ENCODE results near the gene TMEM170B.

TMEM170B gene

GRCh38 chr6:11563793-11564192, 26.2 kb downstream of the TMEM170B start:
- Histone ChIP-seq H3K9me3 (ENCODE audit: control insufficient read depth, insufficient read depth, low read length) (no peaks in the 10 kb centered on the region), H3K36me3 (ENCODE audit: control insufficient read depth, low read length) (peaks cover 12% of the 10 kb centered on the region), H3K9me2 (replicated peaks; ENCODE audit: control insufficient read depth, low read length) (no peaks in the 10 kb centered on the region), H3K79me2 (ENCODE audit: control insufficient read depth, low read length) (peaks cover 3% of the 10 kb centered on the region; the same call in 1 of the 2 replicates), H3F3A (ENCODE audit: control insufficient read depth, insufficient read depth) (no peaks in the 10 kb centered on the region), H3K27me3 (ENCODE audit: control insufficient read depth, low read length) (no peaks in the 10 kb centered on the region), H4K20me1 (ENCODE audit: control insufficient read depth, insufficient read depth, low read depth, low read length) (no peaks in the 10 kb centered on the region), H3K27ac (ENCODE audit: low read depth, low read length) (no peak overlapping the region), H3K4me2 (ENCODE audit: low read length) (no peak overlapping the region), H3K4me3 (ENCODE audit: low read length) (no peak overlapping the region), H3K4me1 (ENCODE audit: control insufficient read depth, low read length) (peaks cover 9% of the 10 kb centered on the region)
- TF ChIP-seq CTCF (IDR thresholded peaks at IDR 0.05; ENCODE audit: low read depth, low read length, poor library complexity, severe bottlenecking): no peak
- no peak for TF ChIP-seq EZH2phosphoT487 (IDR thresholded peaks at IDR 0.05; ENCODE audit: borderline replicate concordance, low read length)

- TF ChIP-seq EZH2phosphoT487 (IDR thresholded peaks at IDR 0.05; ENCODE audit: borderline replicate concordance, low read length) (no peak), CTCF (IDR thresholded peaks at IDR 0.05; ENCODE audit: low read depth, low read length, poor library complexity, severe bottlenecking) (no peak)
- no peaks in the 10 kb centered on the region for H3K9me2 ChIP-seq (replicated peaks; ENCODE audit: control insufficient read depth, low read length)
- H3K27ac ChIP-seq (ENCODE audit: low read depth, low read length): no peak overlapping the region
- no peaks in the 10 kb centered on the region; the same call in 1 of the 2 replicates for H3K79me2 ChIP-seq (ENCODE audit: control insufficient read depth, low read length)
- no peaks in the 10 kb centered on the region; the same call in 1 of the 2 replicates for H3F3A ChIP-seq (ENCODE audit: control insufficient read depth, insufficient read depth)
- H3K27me3 ChIP-seq (ENCODE audit: control insufficient read depth, low read length): no peaks in the 10 kb centered on the region
- no peak overlapping the region for H3K4me2 ChIP-seq (ENCODE audit: low read length)
- no peak overlapping the region for H3K4me3 ChIP-seq (ENCODE audit: low read length)
- H3K9me3 ChIP-seq (ENCODE audit: control insufficient read depth, insufficient read depth, low read length): no peaks in the 10 kb centered on the region
- H4K20me1 ChIP-seq (ENCODE audit: control insufficient read depth, insufficient read depth, low read depth, low read length): no peaks in the 10 kb centered on the region
- peaks cover 12% of the 10 kb centered on the region for H3K36me3 ChIP-seq (ENCODE audit: control insufficient read depth, low read length)
- H3K4me1 ChIP-seq (ENCODE audit: control insufficient read depth, low read length): peaks cover 10% of the 10 kb centered on the region
Measured at GRCh38 chr6:11566609-11567008, 29.1 kb downstream of the TMEM170B start.

GRCh38 chr6:11571073-11571472, 33.5 kb downstream of the TMEM170B start:
- H3F3A ChIP-seq (ENCODE audit: control insufficient read depth, insufficient read depth): no peaks in the 10 kb centered on the region; the same call in 1 of the 2 replicates
- no peaks in the 10 kb centered on the region for H4K20me1 ChIP-seq (ENCODE audit: control insufficient read depth, insufficient read depth, low read depth, low read length)
- H3K27ac ChIP-seq (ENCODE audit: low read depth, low read length): no peak overlapping the region
- H3K4me2 ChIP-seq (ENCODE audit: low read length): no peak overlapping the region
- H3K9me3 ChIP-seq (ENCODE audit: control insufficient read depth, insufficient read depth, low read length): no peaks in the 10 kb centered on the region
- no peaks in the 10 kb centered on the region for H3K27me3 ChIP-seq (ENCODE audit: control insufficient read depth, low read length)
- TF ChIP-seq EZH2phosphoT487 (IDR thresholded peaks at IDR 0.05; ENCODE audit: borderline replicate concordance, low read length): no peak
- no peak for TF ChIP-seq CTCF (IDR thresholded peaks at IDR 0.05; ENCODE audit: low read depth, low read length, poor library complexity, severe bottlenecking)
- no peaks in the 10 kb centered on the region for H3K9me2 ChIP-seq (replicated peaks; ENCODE audit: control insufficient read depth, low read length)
- H3K79me2 ChIP-seq (ENCODE audit: control insufficient read depth, low read length): no peaks in the 10 kb centered on the region
- H3K36me3 ChIP-seq (ENCODE audit: control insufficient read depth, low read length): peaks cover 11% of the 10 kb centered on the region
- peaks cover 10% of the 10 kb centered on the region for H3K4me1 ChIP-seq (ENCODE audit: control insufficient read depth, low read length)
- H3K4me3 ChIP-seq (ENCODE audit: low read length): no peak overlapping the region

All from DOHH2 (cell line).